NCI-H69 (cell line): ENCODE data around the gene ABHD14A.
A peak's percentile ranks its signal among the peaks of the same experiment; 100 is the strongest.

Experiments used
- DNase-seq: peaks from one replicate; lab custom pipeline; 2025; lab: John Stamatoyannopoulos, UW

Gene ABHD14A

DNA sequence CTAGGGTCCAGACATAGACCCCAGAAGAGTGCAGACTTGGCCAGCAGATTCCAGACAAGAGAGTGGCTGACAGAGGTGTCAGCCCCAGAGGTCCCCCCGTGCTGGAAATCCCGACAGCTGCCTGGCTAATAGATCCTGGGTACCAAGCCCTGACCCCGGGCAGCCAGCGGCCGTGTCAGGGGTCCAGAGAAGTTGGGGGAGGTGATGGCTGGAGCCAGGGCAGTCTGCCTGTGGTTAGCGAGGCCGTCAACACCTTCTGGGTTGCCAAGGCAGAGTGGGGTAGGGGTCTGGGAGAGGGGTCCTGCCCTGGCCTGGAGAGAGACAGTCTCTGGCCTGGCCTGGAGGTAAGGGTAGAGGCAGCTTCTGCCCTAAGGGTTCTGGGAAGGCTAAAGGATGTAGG lies 45.9 kb downstream of the ABHD14A start:
- no peak for DNase-seq

DNA sequence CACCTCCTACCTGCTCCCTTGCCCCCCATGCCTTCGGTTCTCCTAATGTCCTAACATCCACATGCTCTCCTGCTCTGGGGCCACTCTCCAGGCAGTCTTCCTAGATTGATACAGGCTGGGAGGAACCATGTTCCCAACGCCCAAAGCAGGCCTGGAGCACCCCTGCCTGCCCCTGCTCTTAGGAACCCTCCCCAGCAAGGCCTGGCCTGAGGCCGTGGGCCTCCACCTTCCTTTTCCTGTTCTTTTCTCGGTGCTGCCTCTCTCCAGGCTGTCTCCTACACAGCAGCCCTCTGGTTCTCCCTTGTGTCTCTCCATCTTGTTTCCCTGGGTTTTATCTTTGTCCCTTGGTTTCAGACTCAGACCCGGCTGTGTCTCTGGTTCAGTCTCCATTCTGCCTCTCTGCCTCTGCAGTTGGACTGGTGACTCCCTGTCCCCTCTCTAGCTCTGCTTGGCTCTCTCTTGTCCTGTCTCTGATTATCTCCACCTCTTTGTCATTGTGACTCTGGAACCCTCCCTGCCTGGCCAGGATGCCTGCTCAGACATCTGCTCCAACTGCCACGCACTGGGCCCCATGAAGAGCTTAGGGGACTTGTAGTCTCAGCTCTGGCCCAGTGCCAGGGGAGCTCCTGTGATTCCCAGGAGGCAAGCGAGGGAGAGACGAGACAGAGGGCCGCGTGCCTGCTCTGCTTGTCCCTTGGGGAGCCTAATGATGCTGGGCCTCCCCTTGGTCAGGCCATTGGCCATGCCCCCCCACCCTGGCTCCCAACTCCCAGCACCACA lies 46.8 kb downstream of the ABHD14A start:
- peak; percentile 94 for DNase-seq

DNA sequence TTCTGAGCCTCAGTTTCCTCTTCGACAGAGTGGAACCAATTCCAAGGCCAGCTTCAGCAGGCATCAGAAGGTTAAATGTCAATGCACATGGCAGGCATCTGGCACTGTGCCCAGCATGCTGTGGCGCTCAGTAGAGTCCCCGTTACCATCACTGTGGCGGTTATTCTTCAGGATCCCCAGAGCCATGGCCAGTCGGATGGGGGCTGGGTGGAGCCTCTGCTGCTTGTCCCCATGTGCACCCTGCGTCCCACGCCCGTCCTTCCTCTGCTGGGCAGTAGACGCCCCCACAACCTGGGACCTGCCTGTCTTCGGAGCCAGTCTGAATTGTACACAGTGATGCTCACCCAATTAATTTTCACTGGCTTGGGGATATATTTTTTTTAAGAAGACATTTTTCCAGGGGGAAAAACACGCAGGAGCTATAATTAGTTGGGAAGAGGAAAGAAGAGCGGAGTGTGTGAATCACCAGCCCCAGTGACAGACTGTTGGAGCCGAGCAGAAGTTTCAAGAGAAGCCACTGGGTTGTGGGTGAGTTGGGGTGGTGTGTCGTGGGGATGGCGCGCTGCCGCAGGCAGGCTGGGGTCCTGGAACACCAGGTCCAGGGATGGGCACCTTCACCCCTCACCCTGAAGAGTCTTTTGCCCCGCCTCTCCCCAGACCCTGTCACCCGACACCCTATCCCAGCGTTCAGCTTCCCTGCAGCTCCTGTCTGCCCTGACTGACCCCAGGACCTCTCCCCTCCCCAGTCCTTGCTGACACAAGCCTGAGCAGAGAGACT lies 47.6 kb downstream of the ABHD14A start:
- DNase-seq: peak; percentile 83

DNA sequence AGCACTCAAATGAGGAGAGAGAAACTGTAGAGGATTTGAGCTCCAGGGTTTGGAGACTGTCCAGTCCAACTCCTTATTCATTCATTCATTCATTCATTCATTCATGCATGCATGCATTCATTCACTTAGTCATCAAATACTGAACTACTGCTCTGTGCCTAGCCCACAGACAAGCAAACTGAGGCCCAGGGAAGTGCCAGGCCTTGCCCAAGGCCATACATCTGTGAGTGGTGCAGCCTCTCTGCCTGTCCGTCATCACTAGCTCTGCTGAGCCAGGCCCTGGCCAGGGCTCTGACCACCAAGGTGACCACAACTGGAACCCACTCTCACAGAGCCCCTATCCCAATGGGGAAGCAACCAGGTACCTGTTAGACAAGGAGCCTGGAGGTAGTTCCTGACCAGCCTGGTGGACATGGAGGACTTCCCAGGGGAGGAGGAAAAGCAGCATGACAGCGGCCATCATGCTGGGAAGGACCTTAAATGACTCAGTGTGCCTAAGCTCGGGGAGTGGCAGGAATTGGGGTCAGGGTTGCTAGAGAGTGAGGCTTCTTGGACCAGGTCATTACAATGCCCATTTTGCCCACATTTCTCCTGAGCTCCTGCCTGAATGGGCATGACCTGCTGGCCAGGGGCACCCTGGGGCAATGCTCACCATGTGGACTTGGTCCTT lies 48.4 kb downstream of the ABHD14A start:
- peak; percentile 38 for DNase-seq

- DNase-seq: peak; percentile 87
Measured at GRCh38 chr3:52023860-52024764, 49.2 kb downstream of the ABHD14A start.

GRCh38 chr3:52024765-52025452 lies 50.0 kb downstream of the ABHD14A start:
- no peak for DNase-seq

DNA sequence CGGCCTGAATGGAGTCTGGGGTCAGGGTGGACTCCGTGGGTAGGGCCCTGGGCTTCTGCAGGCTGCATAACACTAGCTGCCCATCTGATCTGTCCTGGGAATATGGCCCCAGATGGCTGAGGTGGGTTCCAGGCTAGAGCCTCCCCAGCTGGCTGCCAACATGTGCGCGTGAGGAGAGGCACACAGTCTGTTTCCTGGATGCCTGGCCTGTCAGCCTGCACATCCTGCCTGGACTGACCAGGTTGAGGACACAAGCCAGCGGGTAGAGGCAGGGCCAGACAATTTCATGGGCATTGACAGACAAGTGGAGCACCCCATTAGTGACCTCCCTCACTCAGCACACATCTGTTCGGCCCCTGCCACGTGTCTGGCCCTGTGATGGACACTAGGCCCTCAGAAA lies 50.6 kb downstream of the ABHD14A start:
- peak; percentile 48 for DNase-seq

- peak; percentile 64 for DNase-seq
Measured at GRCh38 chr3:52026041-52026440, 51.2 kb downstream of the ABHD14A start.

DNA sequence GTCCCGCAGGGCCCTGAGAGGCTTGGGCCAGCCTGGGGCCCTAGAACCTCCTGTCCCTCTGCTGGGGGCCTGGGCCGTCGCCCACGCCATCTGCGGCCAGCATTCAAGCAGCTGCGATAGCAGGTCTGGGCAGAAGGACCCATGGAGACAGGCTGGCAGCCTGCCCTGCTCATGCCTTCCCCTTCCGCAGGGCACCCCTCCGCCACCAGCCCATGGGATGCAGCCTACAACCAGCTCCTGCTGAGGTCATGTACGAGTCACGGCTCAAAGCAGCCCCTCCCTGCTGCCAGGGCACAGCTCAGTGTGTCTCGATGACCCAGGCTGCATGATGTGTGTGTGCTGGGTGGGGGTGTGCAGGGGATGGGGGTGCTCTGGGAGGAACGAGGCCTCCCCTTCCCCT lies 53.7 kb downstream of the ABHD14A start:
- DNase-seq: peak; percentile 30

DNA sequence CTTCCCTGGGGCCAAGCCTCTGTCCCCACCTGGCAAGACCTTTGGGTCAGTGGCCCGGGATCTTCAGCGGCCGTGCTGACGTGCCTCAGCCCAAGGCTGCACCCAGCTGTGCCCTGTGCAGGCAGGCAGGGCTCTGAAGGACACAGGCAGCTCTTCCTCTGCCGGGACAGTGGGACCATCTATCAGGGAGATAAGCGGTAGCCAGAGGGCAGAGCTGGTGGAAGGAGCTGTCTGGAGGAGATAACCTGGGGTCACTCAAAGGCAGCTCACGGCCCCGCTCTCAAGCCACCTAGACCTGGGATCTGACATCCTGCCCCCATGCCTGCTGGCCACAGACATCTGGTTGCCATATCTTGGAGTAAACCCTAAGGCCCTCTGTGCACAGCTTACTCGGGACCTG lies 54.2 kb downstream of the ABHD14A start:
- no peak for DNase-seq

DNA sequence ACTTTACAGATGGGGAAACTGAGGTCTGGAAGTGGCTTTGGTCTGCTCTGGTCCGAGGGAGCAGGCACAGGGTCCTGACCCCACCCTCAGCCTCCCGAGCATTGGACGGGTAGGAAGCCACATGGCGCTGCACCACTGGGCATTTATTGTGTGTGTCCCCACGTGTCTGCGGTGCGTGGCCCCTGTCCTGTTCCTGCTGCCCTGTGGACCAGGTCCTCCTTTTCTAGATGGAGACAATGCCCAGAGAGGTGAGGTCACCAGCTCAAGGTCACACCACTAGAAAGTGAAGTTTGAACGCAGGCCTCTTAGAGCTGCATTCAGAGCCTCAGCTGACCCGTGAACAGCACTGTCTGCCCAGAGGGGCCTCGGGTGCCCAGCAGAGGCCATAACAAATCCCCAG lies 54.7 kb downstream of the ABHD14A start:
- no peak for DNase-seq
